NT2/D1 (cell line): ENCODE results near the gene OR10P1.

Experiments
- DNase-seq: peaks from one replicate; pipeline ENCODE4 v3.0.0-alpha.2; 2011; ENCODE audit warnings: low read depth, low spot score
- H3K27me3 ChIP-seq: 2 replicates; pipeline ENCODE4 v1.6.0; 2011; ENCODE audit warnings: mild to moderate bottlenecking; ENCODE audit not compliant: insufficient read length, insufficient read depth
- H3K36me3 ChIP-seq: 2 replicates; pipeline ENCODE4 v1.6.1; 2011; ENCODE audit warnings: mild to moderate bottlenecking, low read length, mixed read lengths; ENCODE audit not compliant: insufficient read depth, insufficient read length
- H3K4me1 ChIP-seq: 2 replicates; pipeline ENCODE4 v1.5.1; 2011; ENCODE audit not compliant: insufficient read depth, insufficient read length
- H3K4me3 ChIP-seq: 2 replicates; pipeline ENCODE4 v1.5.1; 2011; ENCODE audit warnings: low read depth; ENCODE audit not compliant: insufficient read length
- H3K9ac ChIP-seq: 2 replicates; pipeline ENCODE4 v1.6.0; 2011; ENCODE audit warnings: low read depth; ENCODE audit not compliant: insufficient read length
- H3K9me3 ChIP-seq: 2 replicates; pipeline ENCODE4 v1.5.1; 2011; ENCODE audit warnings: mild to moderate bottlenecking, low read length; ENCODE audit not compliant: insufficient read depth
- SUZ12 ChIP-seq: IDR thresholded peaks from 2 replicates; pipeline ENCODE4 v1.6.1; 2011; ENCODE audit not compliant: insufficient read length, insufficient read depth; ENCODE audit errors: extremely low read depth
- YY1 ChIP-seq: IDR thresholded peaks from 2 replicates; pipeline ENCODE4 v1.6.1; 2011; ENCODE audit not compliant: insufficient read length, insufficient read depth
- ZNF274 ChIP-seq: IDR thresholded peaks from 2 replicates; pipeline ENCODE4 v1.6.1; 2011; ENCODE audit warnings: mild to moderate bottlenecking, low read depth, low read length

OR10P1 gene

GRCh38 chr12:55653031-55653430, 16.3 kb downstream of the OR10P1 start:
- H3K4me1 ChIP-seq, result no peaks in the 10 kb centered on the region
- no peak overlapping the region for H3K4me3 ChIP-seq
- H3K36me3 ChIP-seq, result no peaks in the 10 kb centered on the region
- TF ChIP-seq YY1, result no peak
- no peak for TF ChIP-seq ZNF274
- TF ChIP-seq SUZ12, result no peak
- H3K9me3 ChIP-seq, result peaks cover 35% of the 10 kb centered on the region; the same call in 1 of the 2 replicates
- H3K27me3 ChIP-seq, result peaks cover 9% of the 10 kb centered on the region
- no peak overlapping the region for H3K9ac ChIP-seq
- DNase-seq, result no peak

- no peak for TF ChIP-seq ZNF274
- TF ChIP-seq SUZ12, result no peak
- TF ChIP-seq YY1, result no peak
- DNase-seq, result no peak
- no peaks in the 10 kb centered on the region for H3K4me1 ChIP-seq
- no peak overlapping the region for H3K4me3 ChIP-seq
- H3K9me3 ChIP-seq, result peaks cover 26% of the 10 kb centered on the region; the same call in 1 of the 2 replicates
- H3K27me3 ChIP-seq, result peaks cover 9% of the 10 kb centered on the region
- H3K36me3 ChIP-seq, result no peaks in the 10 kb centered on the region
- no peak overlapping the region for H3K9ac ChIP-seq
Measured at GRCh38 chr12:55654511-55655214, 18.0 kb downstream of the OR10P1 start.

GRCh38 chr12:55657212-55657611, 20.5 kb downstream of the OR10P1 start:
- Histone ChIP-seq H3K4me3 (no peak overlapping the region), H3K9me3 (peaks cover 16% of the 10 kb centered on the region; the same call in 1 of the 2 replicates), H3K9ac (no peak overlapping the region), H3K4me1 (no peaks in the 10 kb centered on the region), H3K36me3 (no peaks in the 10 kb centered on the region), H3K27me3 (peaks cover 9% of the 10 kb centered on the region)
- no peak for DNase-seq
- TF ChIP-seq YY1 (no peak), SUZ12 (no peak), ZNF274 (no peak)

- Histone ChIP-seq H3K9me3 (peaks cover 6% of the 10 kb centered on the region; the same call in 1 of the 2 replicates), H3K36me3 (no peaks in the 10 kb centered on the region), H3K4me3 (no peak overlapping the region), H3K27me3 (peaks cover 9% of the 10 kb centered on the region), H3K9ac (no peak overlapping the region), H3K4me1 (no peaks in the 10 kb centered on the region)
- TF ChIP-seq YY1 (no peak), ZNF274 (no peak), SUZ12 (no peak)
- DNase-seq, result no peak
Measured at GRCh38 chr12:55658212-55658611, 21.5 kb downstream of the OR10P1 start.

GRCh38 chr12:55658635-55659391, 22.1 kb downstream of the OR10P1 start:
- peaks cover 6% of the 10 kb centered on the region; the same call in 1 of the 2 replicates for H3K9me3 ChIP-seq
- no peak overlapping the region for H3K4me3 ChIP-seq
- H3K36me3 ChIP-seq, result no peaks in the 10 kb centered on the region
- no peak overlapping the region for H3K9ac ChIP-seq
- no peak for TF ChIP-seq SUZ12
- TF ChIP-seq YY1, result no peak
- TF ChIP-seq ZNF274, result no peak
- peaks cover 9% of the 10 kb centered on the region for H3K27me3 ChIP-seq
- DNase-seq, result no peak
- no peaks in the 10 kb centered on the region for H3K4me1 ChIP-seq

- H3K4me3 ChIP-seq, result no peak overlapping the region
- H3K4me1 ChIP-seq, result no peaks in the 10 kb centered on the region
- H3K27me3 ChIP-seq, result peaks cover 9% of the 10 kb centered on the region
- peaks cover 2% of the 10 kb centered on the region; the same call in 1 of the 2 replicates for H3K9me3 ChIP-seq
- no peaks in the 10 kb centered on the region for H3K36me3 ChIP-seq
- TF ChIP-seq ZNF274 (no peak), SUZ12 (no peak), YY1 (no peak)
- no peak overlapping the region for H3K9ac ChIP-seq
- DNase-seq, result no peak
Measured at GRCh38 chr12:55659486-55660385, 23.0 kb downstream of the OR10P1 start.

- Histone ChIP-seq H3K4me1 (peaks cover 3% of the 10 kb centered on the region), H3K9me3 (no peaks in the 10 kb centered on the region), H3K36me3 (no peaks in the 10 kb centered on the region), H3K4me3 (no peak overlapping the region), H3K27me3 (no peaks in the 10 kb centered on the region), H3K9ac (no peak overlapping the region)
- DNase-seq, result no peak
- TF ChIP-seq ZNF274 (no peak), SUZ12 (no peak)
Measured at GRCh38 chr12:55663391-55663790, 26.7 kb downstream of the OR10P1 start.
